ENCODE results near the gene IZUMO1. TPM values are rescaled to one million over a fixed set of nuclear protein-coding genes. Genes with fewer than 3 reads are reported as not detected.

Gene IZUMO1
- polyA plus RNA-seq, 1 donor (not counting 4 experiments of a cell fraction or from before 2014, with no cell fraction given): 0.63 TPM

GRCh38 chr19:48751845-48752495, 5.3 kb upstream of the IZUMO1 start:
- dilution Hi-C loops (cut with MboI; ENCODE audit: extremely low pct_ligation_motif_present, low sequenced_read_pairs): no loop called here
- no peak for FAIRE-seq
- Histone ChIP-seq H3K79me2 (ENCODE audit: control insufficient read depth, insufficient read depth, low read length) (peaks cover 21% of the 10 kb centered on the region), H3K4me1 (ENCODE audit: control insufficient read depth, extremely low read depth, insufficient read depth, low read length) (peaks cover 9% of the 10 kb centered on the region), H3K27ac (ENCODE audit: control insufficient read depth, insufficient read depth, low read length) (peak overlapping the region; percentile 59), H3K36me3 (ENCODE audit: control insufficient read depth in 2 of 2, extremely low read depth in 1 of 2, insufficient read depth in 2 of 2, low read length in 2 of 2) (peaks cover 13 to 16% of the 10 kb centered on the region in 2 experiments), H3K4me3 (ENCODE audit: control insufficient read depth in 2 of 3, extremely low read depth in 1 of 3, insufficient read depth in 2 of 3, low read depth in 1 of 3, low read length in 3 of 3) (peak overlapping the region; percentile 59 to 72 (median 69)), H3K9me1 (ENCODE audit: control insufficient read depth, extremely low read depth, insufficient read depth, low read length) (peaks cover 4% of the 10 kb centered on the region), H3K27me3 (ENCODE audit: control insufficient read depth, extremely low read depth, insufficient read depth, low read length) (no peaks in the 10 kb centered on the region), H2AFZ (ENCODE audit: control insufficient read depth, low read length) (peak overlapping the region; percentile 48), H3K9ac (ENCODE audit: control insufficient read depth, extremely low read depth, insufficient read depth, low read length) (peak overlapping the region; percentile 78), H3K9me3 (ENCODE audit: control insufficient read depth, low read depth, low read length) (no peaks in the 10 kb centered on the region), H3K4me2 (ENCODE audit: control insufficient read depth, extremely low read depth, insufficient read depth, low read depth, low read length) (peak overlapping the region; percentile 57), H4K20me1 (ENCODE audit: control insufficient read depth, extremely low read depth, insufficient read depth, low read length) (no peaks in the 10 kb centered on the region)
- no peak for DNase-seq (ENCODE audit: low read depth, low spot score)
- TF ChIP-seq CTCF (optimal IDR thresholded peaks at IDR 0.05 in 1 of 3, IDR thresholded peaks at IDR 0.05 in 1 of 3, conservative IDR thresholded peaks at IDR 0.05 in 1 of 3; ENCODE audit: extremely low read depth in 1 of 3, insufficient read depth in 2 of 3, low read length in 3 of 3): no peak
- TF ChIP-seq EZH2 (IDR thresholded peaks at IDR 0.05; ENCODE audit: low read length): no peak

GRCh38 chr19:48750771-48751504, 4.2 kb upstream of the IZUMO1 start:
- peak overlapping the region; percentile 35 to 69 (median 42) for H3K4me3 ChIP-seq (ENCODE audit: control insufficient read depth in 2 of 3, extremely low read depth in 1 of 3, insufficient read depth in 2 of 3, low read depth in 1 of 3, low read length in 3 of 3)
- H3K9me1 ChIP-seq (ENCODE audit: control insufficient read depth, extremely low read depth, insufficient read depth, low read length): peaks cover 4% of the 10 kb centered on the region
- no peak overlapping the region for H3K9ac ChIP-seq (ENCODE audit: control insufficient read depth, extremely low read depth, insufficient read depth, low read length)

More at GRCh38 chr19:48750771-48751504, 4.2 kb upstream of the IZUMO1 start:
- Histone ChIP-seq H3K27ac (ENCODE audit: control insufficient read depth, insufficient read depth, low read length) (no peak overlapping the region), H3K4me1 (ENCODE audit: control insufficient read depth, extremely low read depth, insufficient read depth, low read length) (peaks cover 9% of the 10 kb centered on the region), H4K20me1 (ENCODE audit: control insufficient read depth, extremely low read depth, insufficient read depth, low read length) (no peaks in the 10 kb centered on the region), H2AFZ (ENCODE audit: control insufficient read depth, low read length) (no peak overlapping the region), H3K79me2 (ENCODE audit: control insufficient read depth, insufficient read depth, low read length) (peaks cover 21% of the 10 kb centered on the region), H3K36me3 (ENCODE audit: control insufficient read depth in 2 of 2, extremely low read depth in 1 of 2, insufficient read depth in 2 of 2, low read length in 2 of 2) (peaks cover 13 to 19% of the 10 kb centered on the region in 2 experiments), H3K9me3 (ENCODE audit: control insufficient read depth, low read depth, low read length) (no peaks in the 10 kb centered on the region), H3K27me3 (ENCODE audit: control insufficient read depth, extremely low read depth, insufficient read depth, low read length) (no peaks in the 10 kb centered on the region), H3K4me2 (ENCODE audit: control insufficient read depth, extremely low read depth, insufficient read depth, low read depth, low read length) (peak overlapping the region; percentile 57)
- TF ChIP-seq CTCF (optimal IDR thresholded peaks at IDR 0.05 in 1 of 3, IDR thresholded peaks at IDR 0.05 in 1 of 3, conservative IDR thresholded peaks at IDR 0.05 in 1 of 3; ENCODE audit: extremely low read depth in 1 of 3, insufficient read depth in 2 of 3, low read length in 3 of 3) (no peak), EZH2 (IDR thresholded peaks at IDR 0.05; ENCODE audit: low read length) (no peak)
- DNase-seq (ENCODE audit: low read depth, low spot score): no peak
- dilution Hi-C loops (cut with MboI; ENCODE audit: extremely low pct_ligation_motif_present, low sequenced_read_pairs): no loop called here
- no peak for FAIRE-seq
